SK-N-SH treated with all-trans-retinoic acid at 6 μM for 48 hours (cell line): ENCODE measurements around the gene ZNF410.

Experiments
- ATAC-seq: fragments of 200-7000 bp; cut with Tn5 transposase; 3 replicates; pipeline ENCODE4 v1.9.1; 2020; ENCODE audit warnings: mild to moderate bottlenecking, moderate library complexity
- ARNTL ChIP-seq: fragments of 450-650 bp; formaldehyde crosslinking; IDR thresholded peaks from 2 replicates; pipeline ENCODE4 v1.5.0; 2020; ENCODE audit warnings: low read depth, mild to moderate bottlenecking, moderate library complexity, borderline replicate concordance
- CSDC2 ChIP-seq: fragments of 250-450 bp; sonication (Bioruptor Pico); IDR thresholded peaks from 2 replicates; pipeline ENCODE4 v1.5.0; 2020; ENCODE audit warnings: mild to moderate bottlenecking, moderate library complexity
- ESRRG ChIP-seq: fragments of 250-450 bp; sonication (Bioruptor Pico); IDR thresholded peaks from 2 replicates; pipeline ENCODE4 v1.6.1; 2021; ENCODE audit warnings: mild to moderate bottlenecking
- ISL1 ChIP-seq: fragments of 250-450 bp; sonication (Bioruptor Pico); IDR thresholded peaks from 2 replicates; pipeline ENCODE4 v2.1.2; 2022; ENCODE audit warnings: mild to moderate bottlenecking, moderate library complexity
- PPARA ChIP-seq: fragments of 250-450 bp; sonication (Bioruptor Pico); IDR thresholded peaks from 2 replicates; pipeline ENCODE4 v1.5.0; 2020; ENCODE audit warnings: mild to moderate bottlenecking, borderline replicate concordance
- SNAI2 ChIP-seq: fragments of 250-450 bp; sonication (Bioruptor Pico); IDR thresholded peaks from 2 replicates; pipeline ENCODE4 v1.5.0; 2020; ENCODE audit warnings: mild to moderate bottlenecking, moderate library complexity
- ZC3H10 ChIP-seq: fragments of 250-450 bp; sonication (Bioruptor Pico); IDR thresholded peaks from 2 replicates; pipeline ENCODE4 v1.5.1; 2021; ENCODE audit warnings: mild to moderate bottlenecking, moderate library complexity
- ZFP3 ChIP-seq: fragments of 250-450 bp; sonication (Bioruptor Pico); IDR thresholded peaks from 2 replicates; pipeline ENCODE4 v1.5.0; 2020; ENCODE audit warnings: mild to moderate bottlenecking, moderate library complexity
- ZFP30 ChIP-seq: fragments of 450-650 bp; formaldehyde crosslinking; IDR thresholded peaks from 2 replicates; pipeline ENCODE4 v1.5.0; 2022; ENCODE audit warnings: mild to moderate bottlenecking, moderate library complexity
- ZNF565 ChIP-seq: fragments of 450-650 bp; formaldehyde crosslinking; conservative IDR thresholded peaks from 2 replicates; pipeline ENCODE4 v1.5.0; 2020; ENCODE audit warnings: low read depth, mild to moderate bottlenecking, moderate library complexity
- ZNF70 ChIP-seq: fragments of 450-650 bp; formaldehyde crosslinking; IDR thresholded peaks from 2 replicates; pipeline ENCODE4 v1.5.0; 2020; ENCODE audit warnings: mild to moderate bottlenecking, moderate library complexity
- TF ChIP-seq, protein P1 (sequence below): fragments of 250-450 bp; sonication (Bioruptor Pico); IDR thresholded peaks from 2 replicates; pipeline ENCODE4 v1.8.0; 2021; ENCODE audit warnings: low read depth, mild to moderate bottlenecking, moderate library complexity, borderline replicate concordance
- TF ChIP-seq, protein P2 (sequence below): fragments of 250-450 bp; sonication (Bioruptor Pico); IDR thresholded peaks from 2 replicates; pipeline ENCODE4 v1.5.0; 2020; ENCODE audit warnings: mild to moderate bottlenecking, moderate library complexity
- TF ChIP-seq, protein P3 (sequence below): fragments of 250-450 bp; sonication (Bioruptor Pico); IDR thresholded peaks from 2 replicates; pipeline ENCODE4 v1.5.1; 2021; ENCODE audit warnings: mild to moderate bottlenecking, moderate library complexity
- TF ChIP-seq, protein P4 (sequence below): fragments of 250-450 bp; sonication (Bioruptor Pico); IDR thresholded peaks from 2 replicates; pipeline ENCODE4 v1.8.0; 2020; ENCODE audit warnings: mild to moderate bottlenecking, moderate library complexity, borderline replicate concordance
- TF ChIP-seq, protein P5 (sequence below): fragments of 250-450 bp; sonication (Bioruptor Pico); IDR thresholded peaks from 2 replicates; pipeline ENCODE4 v1.5.1; 2020; ENCODE audit warnings: low read depth, mild to moderate bottlenecking, moderate library complexity

ZNF410 gene

DNA sequence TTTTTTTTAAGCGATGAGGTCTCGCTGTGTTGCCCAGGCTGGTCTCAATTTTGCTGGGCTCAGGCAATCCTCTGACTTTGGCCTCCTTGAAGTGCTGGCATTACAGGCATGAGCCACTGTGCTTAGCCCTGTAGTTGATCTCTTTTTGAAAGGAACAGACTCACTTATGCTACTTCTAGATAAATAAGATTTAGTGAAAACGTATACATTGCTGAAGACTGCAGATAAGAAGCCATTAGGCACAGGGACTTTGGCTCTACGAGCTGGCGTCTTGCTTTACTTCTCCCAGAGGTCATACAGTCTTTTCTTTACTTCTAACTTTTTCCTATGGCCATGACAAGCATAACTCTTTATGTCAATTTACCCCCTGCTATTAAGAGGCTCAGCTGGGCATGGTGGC lies 25.6 kb upstream of the ZNF410 start:
- no peak for ATAC-seq
- TF ChIP-seq, protein P1, sequence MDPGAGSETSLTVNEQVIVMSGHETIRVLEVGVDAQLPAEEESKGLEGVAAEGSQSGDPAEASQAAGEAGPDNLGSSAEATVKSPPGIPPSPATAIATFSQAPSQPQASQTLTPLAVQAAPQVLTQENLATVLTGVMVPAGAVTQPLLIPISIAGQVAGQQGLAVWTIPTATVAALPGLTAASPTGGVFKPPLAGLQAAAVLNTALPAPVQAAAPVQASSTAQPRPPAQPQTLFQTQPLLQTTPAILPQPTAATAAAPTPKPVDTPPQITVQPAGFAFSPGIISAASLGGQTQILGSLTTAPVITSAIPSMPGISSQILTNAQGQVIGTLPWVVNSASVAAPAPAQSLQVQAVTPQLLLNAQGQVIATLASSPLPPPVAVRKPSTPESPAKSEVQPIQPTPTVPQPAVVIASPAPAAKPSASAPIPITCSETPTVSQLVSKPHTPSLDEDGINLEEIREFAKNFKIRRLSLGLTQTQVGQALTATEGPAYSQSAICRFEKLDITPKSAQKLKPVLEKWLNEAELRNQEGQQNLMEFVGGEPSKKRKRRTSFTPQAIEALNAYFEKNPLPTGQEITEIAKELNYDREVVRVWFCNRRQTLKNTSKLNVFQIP (CRISPR knock-in tag): no peak
- TF ChIP-seq ZFP30 (no peak), ZFP3 (CRISPR knock-in tag) (no peak), ISL1 (CRISPR knock-in tag) (no peak), ESRRG (CRISPR knock-in tag) (no peak), CSDC2 (no peak), ZNF565 (CRISPR knock-in tag) (no peak), SNAI2 (CRISPR knock-in tag) (no peak), ARNTL (CRISPR knock-in tag) (no peak)
- TF ChIP-seq, protein P2, sequence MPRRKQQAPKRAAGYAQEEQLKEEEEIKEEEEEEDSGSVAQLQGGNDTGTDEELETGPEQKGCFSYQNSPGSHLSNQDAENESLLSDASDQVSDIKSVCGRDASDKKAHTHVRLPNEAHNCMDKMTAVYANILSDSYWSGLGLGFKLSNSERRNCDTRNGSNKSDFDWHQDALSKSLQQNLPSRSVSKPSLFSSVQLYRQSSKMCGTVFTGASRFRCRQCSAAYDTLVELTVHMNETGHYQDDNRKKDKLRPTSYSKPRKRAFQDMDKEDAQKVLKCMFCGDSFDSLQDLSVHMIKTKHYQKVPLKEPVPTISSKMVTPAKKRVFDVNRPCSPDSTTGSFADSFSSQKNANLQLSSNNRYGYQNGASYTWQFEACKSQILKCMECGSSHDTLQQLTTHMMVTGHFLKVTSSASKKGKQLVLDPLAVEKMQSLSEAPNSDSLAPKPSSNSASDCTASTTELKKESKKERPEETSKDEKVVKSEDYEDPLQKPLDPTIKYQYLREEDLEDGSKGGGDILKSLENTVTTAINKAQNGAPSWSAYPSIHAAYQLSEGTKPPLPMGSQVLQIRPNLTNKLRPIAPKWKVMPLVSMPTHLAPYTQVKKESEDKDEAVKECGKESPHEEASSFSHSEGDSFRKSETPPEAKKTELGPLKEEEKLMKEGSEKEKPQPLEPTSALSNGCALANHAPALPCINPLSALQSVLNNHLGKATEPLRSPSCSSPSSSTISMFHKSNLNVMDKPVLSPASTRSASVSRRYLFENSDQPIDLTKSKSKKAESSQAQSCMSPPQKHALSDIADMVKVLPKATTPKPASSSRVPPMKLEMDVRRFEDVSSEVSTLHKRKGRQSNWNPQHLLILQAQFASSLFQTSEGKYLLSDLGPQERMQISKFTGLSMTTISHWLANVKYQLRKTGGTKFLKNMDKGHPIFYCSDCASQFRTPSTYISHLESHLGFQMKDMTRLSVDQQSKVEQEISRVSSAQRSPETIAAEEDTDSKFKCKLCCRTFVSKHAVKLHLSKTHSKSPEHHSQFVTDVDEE: no peak
- TF ChIP-seq, protein P3, sequence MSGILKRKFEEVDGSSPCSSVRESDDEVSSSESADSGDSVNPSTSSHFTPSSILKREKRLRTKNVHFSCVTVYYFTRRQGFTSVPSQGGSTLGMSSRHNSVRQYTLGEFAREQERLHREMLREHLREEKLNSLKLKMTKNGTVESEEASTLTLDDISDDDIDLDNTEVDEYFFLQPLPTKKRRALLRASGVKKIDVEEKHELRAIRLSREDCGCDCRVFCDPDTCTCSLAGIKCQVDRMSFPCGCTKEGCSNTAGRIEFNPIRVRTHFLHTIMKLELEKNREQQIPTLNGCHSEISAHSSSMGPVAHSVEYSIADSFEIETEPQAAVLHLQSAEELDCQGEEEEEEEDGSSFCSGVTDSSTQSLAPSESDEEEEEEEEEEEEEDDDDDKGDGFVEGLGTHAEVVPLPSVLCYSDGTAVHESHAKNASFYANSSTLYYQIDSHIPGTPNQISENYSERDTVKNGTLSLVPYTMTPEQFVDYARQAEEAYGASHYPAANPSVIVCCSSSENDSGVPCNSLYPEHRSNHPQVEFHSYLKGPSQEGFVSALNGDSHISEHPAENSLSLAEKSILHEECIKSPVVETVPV (CRISPR knock-in tag): no peak

DNA sequence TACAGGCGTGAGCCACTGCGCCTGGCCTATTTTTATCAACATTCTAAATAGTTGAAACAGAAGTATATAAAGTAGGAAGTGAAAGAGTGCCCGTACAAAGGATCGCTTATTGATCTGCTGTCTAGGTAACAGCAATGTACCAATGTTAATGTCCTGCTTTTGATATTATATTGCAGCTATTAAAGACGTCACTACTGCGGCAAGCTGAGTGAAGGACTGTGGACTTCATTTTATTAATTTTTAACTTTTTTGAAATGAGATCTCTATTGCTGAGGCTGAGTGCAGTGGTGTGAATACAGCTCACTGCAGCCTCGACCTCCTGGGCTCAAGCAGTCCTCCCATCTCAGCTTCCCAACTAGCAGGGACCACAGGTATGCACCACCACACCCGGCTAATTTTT lies 24.2 kb upstream of the ZNF410 start:
- no peak for ATAC-seq
- TF ChIP-seq, protein P4, sequence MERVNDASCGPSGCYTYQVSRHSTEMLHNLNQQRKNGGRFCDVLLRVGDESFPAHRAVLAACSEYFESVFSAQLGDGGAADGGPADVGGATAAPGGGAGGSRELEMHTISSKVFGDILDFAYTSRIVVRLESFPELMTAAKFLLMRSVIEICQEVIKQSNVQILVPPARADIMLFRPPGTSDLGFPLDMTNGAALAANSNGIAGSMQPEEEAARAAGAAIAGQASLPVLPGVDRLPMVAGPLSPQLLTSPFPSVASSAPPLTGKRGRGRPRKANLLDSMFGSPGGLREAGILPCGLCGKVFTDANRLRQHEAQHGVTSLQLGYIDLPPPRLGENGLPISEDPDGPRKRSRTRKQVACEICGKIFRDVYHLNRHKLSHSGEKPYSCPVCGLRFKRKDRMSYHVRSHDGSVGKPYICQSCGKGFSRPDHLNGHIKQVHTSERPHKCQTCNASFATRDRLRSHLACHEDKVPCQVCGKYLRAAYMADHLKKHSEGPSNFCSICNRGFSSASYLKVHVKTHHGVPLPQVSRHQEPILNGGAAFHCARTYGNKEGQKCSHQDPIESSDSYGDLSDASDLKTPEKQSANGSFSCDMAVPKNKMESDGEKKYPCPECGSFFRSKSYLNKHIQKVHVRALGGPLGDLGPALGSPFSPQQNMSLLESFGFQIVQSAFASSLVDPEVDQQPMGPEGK: no peak
- TF ChIP-seq ZNF565 (CRISPR knock-in tag): no peak
- TF ChIP-seq, protein P2: no peak
- TF ChIP-seq ISL1 (CRISPR knock-in tag): no peak
- TF ChIP-seq SNAI2 (CRISPR knock-in tag): no peak
- TF ChIP-seq PPARA (CRISPR knock-in tag): no peak
- no peak for TF ChIP-seq ZFP30
- no peak for TF ChIP-seq ZC3H10
- TF ChIP-seq, protein P1 (CRISPR knock-in tag): no peak

DNA sequence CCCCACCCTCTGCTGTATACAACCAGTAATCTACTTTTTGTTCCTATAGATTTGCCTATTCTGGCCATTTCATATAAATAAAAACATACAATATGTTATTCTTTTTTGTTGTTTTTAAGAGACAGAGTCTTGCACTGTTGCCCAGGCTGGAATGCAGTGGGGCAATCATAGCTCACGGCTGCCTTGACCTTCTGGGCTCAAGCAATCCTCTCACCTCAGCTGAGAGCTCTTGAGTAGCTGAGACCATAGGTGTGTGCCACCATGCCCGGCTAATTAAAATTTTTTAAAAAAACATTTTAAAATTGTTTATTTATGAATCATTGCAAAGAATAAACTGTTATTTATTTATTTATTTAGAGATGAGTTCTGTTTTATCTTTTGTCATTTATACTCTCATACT lies 23.4 kb upstream of the ZNF410 start:
- no peak for TF ChIP-seq ZNF70 (CRISPR knock-in tag)
- TF ChIP-seq, protein P5, sequence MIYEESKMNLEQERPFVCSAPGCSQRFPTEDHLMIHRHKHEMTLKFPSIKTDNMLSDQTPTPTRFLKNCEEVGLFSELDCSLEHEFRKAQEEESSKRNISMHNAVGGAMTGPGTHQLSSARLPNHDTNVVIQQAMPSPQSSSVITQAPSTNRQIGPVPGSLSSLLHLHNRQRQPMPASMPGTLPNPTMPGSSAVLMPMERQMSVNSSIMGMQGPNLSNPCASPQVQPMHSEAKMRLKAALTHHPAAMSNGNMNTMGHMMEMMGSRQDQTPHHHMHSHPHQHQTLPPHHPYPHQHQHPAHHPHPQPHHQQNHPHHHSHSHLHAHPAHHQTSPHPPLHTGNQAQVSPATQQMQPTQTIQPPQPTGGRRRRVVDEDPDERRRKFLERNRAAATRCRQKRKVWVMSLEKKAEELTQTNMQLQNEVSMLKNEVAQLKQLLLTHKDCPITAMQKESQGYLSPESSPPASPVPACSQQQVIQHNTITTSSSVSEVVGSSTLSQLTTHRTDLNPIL (CRISPR knock-in tag): no peak
- TF ChIP-seq PPARA (CRISPR knock-in tag): no peak
- TF ChIP-seq ZFP30: no peak
- no peak for TF ChIP-seq ZFP3 (CRISPR knock-in tag)
- TF ChIP-seq ZC3H10: no peak
- TF ChIP-seq ARNTL (CRISPR knock-in tag): no peak
- no peak for ATAC-seq
